Fibroblast of pulmonary artery (primary cell): ENCODE results near the gene CIDEA.

Source experiments
- DNase-seq: peaks from one replicate; pipeline ENCODE4 v3.0.0-alpha.2; 2010; ENCODE audit warnings: low read depth
- H3K4me3 ChIP-seq: replicated peaks from 2 replicates; pipeline ENCODE4 v1.5.1; 2011; ENCODE audit warnings: low read depth, mild to moderate bottlenecking, control low read depth, low read length, moderate library complexity
- TF ChIP-seq, protein P1 (sequence below): IDR thresholded peaks from 2 replicates; pipeline ENCODE4 v1.5.1; 2011; ENCODE audit warnings: mild to moderate bottlenecking, control low read depth, low read length, inconsistent platforms; ENCODE audit errors: missing control alignments

CIDEA gene

DNA sequence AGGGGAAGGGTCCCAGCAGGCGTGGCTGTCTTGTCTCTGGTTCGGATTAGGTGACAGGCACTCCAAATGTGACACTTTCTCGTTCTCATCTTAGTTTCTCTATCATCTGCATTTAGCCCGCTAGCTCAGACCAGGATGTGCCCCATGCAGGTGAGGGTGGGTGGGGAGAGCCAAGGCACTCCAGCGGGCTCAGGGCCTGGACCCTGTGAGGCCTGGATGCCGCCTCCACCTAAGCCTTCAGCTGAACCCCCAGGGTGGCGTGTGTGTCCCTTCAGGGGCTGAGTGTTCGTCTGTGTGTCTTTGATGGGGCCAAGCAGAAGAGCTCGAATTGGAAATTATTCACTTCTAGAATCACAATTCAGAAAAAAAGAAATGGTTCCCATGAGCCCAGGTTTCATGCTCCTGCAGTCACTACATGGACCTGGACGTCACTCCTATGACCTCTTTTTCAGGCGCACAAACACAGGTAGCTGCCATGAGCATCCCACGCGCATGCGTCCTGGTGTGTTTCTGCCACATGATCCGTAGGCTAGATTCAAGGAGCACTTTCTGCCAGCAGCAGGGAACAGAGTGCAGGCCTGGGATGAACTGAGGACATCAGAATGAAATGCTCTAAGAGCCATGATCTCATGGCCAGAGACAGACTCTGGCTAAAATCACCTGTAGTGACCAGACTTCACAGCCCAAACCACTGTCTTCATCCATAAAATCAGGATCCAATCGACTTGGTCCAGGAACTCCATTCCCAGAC, 25.8 kb downstream of the CIDEA start:
- DNase-seq: no peak
- H3K4me3 ChIP-seq: peak overlapping the region; percentile 22
- TF ChIP-seq, protein P1, sequence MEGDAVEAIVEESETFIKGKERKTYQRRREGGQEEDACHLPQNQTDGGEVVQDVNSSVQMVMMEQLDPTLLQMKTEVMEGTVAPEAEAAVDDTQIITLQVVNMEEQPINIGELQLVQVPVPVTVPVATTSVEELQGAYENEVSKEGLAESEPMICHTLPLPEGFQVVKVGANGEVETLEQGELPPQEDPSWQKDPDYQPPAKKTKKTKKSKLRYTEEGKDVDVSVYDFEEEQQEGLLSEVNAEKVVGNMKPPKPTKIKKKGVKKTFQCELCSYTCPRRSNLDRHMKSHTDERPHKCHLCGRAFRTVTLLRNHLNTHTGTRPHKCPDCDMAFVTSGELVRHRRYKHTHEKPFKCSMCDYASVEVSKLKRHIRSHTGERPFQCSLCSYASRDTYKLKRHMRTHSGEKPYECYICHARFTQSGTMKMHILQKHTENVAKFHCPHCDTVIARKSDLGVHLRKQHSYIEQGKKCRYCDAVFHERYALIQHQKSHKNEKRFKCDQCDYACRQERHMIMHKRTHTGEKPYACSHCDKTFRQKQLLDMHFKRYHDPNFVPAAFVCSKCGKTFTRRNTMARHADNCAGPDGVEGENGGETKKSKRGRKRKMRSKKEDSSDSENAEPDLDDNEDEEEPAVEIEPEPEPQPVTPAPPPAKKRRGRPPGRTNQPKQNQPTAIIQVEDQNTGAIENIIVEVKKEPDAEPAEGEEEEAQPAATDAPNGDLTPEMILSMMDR: no peak

DNA sequence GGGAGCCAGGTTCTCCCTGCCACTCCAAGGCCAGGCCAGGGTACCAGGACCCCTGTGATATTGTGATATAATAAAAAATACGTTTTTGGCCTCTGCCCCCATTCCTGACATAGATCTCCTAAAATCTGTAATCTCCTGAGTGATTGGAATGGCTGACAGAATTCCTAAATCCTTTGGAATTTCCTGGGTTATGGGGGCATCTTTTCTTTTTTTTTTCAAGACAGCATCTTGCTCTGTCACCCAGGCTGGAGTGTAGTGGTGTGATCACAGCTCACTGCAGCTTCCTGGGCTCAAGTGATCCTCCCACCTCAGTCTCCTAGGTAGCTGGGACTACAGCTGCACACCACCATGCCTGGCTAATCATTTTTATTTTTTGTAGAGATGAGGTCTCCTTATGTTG, 27.7 kb downstream of the CIDEA start:
- TF ChIP-seq, protein P1: no peak
- no peak overlapping the region for H3K4me3 ChIP-seq
- no peak for DNase-seq

DNA sequence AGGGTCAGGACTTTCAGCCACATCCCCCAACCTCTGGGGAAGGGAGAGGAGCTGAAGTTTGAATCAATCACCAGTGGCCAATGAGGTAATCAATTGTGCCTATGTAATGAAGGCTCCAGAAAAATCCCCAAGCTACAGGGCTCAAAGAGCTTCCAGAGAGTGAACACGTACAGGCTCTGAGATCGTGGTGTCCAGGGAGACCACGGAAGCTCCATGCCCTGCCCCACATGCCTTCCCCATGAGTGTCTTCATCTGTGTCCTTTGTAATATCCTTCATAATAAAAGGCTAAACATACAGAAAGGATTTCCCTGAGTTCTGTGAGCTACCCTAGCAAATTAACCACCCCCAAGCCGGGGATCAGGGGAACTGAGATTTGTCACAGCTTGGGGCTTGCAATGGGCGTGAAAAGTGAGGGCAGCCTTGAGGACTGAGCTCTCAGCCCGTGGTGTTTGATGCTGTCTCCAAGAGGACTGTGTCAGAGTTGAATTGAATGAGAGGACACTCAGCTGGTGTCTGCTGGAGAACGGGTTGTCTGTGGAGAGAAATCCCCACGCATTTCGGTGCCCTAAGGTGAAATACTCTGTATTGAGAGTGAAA, 28.4 kb downstream of the CIDEA start:
- H3K4me3 ChIP-seq: no peak overlapping the region
- TF ChIP-seq, protein P1: no peak
- DNase-seq: peak; percentile 78

DNA sequence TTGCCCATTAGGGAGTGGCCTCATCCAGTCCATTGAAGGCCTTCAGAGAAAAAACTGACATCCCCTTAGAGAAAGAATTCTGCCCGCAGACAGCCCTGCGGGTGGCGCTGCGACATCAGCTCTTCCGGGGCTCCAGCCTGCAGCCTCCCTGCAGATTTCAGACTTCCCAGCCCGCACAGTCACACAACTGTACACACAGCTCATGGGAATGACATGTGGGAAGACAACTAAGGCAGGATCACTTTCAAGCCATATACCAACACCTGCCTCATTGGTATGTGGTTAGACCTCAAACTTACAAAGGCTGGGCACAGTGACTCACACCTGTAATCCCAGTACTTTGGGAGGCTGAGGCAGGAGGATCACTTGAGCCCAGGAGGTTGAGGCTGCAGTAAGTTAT, 29.1 kb downstream of the CIDEA start:
- peak; percentile 38 for DNase-seq

DNA sequence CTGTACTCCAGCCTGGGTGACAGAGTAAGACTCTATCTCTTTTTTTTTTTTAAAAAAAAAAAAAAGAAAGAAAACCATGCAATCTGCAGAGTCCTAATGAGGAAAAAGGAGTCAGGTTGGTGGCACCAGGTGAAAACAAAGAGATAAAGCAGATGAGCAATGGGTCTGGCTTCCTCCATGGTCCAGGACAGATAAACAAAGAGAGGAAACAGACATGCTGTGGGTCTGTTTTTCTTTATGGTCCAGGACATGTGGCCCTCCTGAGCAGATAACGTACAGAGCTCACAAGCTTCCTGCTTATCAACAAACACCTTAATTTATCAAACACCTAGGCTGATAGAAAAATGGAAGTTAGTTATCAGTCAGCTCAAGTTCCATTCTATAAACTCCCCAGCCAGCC, 29.5 kb downstream of the CIDEA start:
- H3K4me3 ChIP-seq: no peak overlapping the region
- DNase-seq: no peak
- TF ChIP-seq, protein P1: no peak

More for the DNA sequence above, 29.1 kb downstream of the CIDEA start:
- H3K4me3 ChIP-seq: no peak overlapping the region
- TF ChIP-seq, protein P1: peak; percentile 25

DNA sequence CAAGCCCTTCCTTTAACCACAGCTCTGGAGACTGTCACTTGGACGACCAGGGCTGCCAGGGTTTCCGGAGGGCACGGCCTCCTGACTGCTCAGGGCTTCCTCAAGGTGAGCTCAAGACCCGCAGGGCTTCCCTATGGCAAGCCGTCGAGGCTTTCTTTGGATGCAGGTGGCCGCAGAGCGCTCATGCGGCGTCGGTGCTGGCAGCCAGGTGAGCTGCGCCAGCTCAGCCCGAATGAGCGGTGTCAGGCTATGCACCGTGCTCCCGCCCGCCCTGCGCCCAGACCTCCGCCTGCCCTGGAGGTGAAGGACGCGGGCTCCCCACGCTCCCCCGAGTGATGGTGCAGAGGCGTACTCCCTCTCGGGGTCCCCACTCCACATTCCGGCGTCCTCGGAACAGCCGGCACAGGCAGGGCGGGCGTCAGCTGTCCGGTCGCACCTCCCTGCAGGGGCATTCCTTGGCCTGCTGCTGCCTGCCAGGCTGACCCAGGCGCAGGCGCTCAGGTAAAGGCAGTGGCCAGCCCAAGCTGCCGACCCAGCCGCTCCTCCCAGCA, 33.0 kb downstream of the CIDEA start:
- H3K4me3 ChIP-seq: peak overlapping the region; percentile 53
- no peak for DNase-seq
- TF ChIP-seq, protein P1: no peak
